Endothelial cell of umbilical vein (primary cell): Measurements from ENCODE around the gene SRSF3.
"Not testable (repeated sequence)": the region's sequence is repeated elsewhere in the genome, so short reads cannot be mapped to it uniquely, and the experiment has no call there.

ENCODE experiments used
- EZH2 ChIP-seq: IDR thresholded peaks from 2 replicates; pipeline ENCODE4 v1.6.1; 2012; ENCODE audit warnings: borderline replicate concordance, low read depth, mild to moderate bottlenecking, moderate library complexity, low read length, inconsistent platforms; ENCODE audit not compliant: severe bottlenecking
- FOS ChIP-seq: IDR thresholded peaks from 2 replicates; pipeline ENCODE4 v1.6.1; 2011; ENCODE audit warnings: mild to moderate bottlenecking, low read length, moderate library complexity, borderline replicate concordance; ENCODE audit not compliant: insufficient read depth
- GATA2 ChIP-seq: IDR thresholded peaks from 2 replicates; pipeline ENCODE4 v1.7.0; 2011; ENCODE audit warnings: low read depth, mild to moderate bottlenecking, moderate library complexity, mixed read lengths, low read length; ENCODE audit not compliant: insufficient read length, insufficient read depth
- JUN ChIP-seq: IDR thresholded peaks from 2 replicates; pipeline ENCODE4 v1.6.1; 2011; ENCODE audit warnings: borderline replicate concordance, low read depth; ENCODE audit not compliant: insufficient read length, insufficient read depth
- MYC ChIP-seq: IDR thresholded peaks from one replicate; pipeline ENCODE4 v1.6.1; 2011; ENCODE audit warnings: mild to moderate bottlenecking, low read depth, low read length
- POLR2A ChIP-seq: IDR thresholded peaks from 2 replicates; pipeline ENCODE4 v1.6.1; 2012; ENCODE audit warnings: low read depth, mild to moderate bottlenecking, control low read depth, low read length
- POLR2AphosphoS5 ChIP-seq: IDR thresholded peaks from 2 replicates; pipeline ENCODE4 v1.6.1; 2012; ENCODE audit warnings: low read depth, mild to moderate bottlenecking, control low read depth, low read length, moderate library complexity; ENCODE audit not compliant: insufficient read depth
- TF ChIP-seq, protein P1 (sequence below), 2 donors: IDR thresholded peaks; 1 replicate in 1 of 2; 2 replicates in 1 of 2; pipeline ENCODE4 v1.5.1; 2011; ENCODE audit warnings: low read length in 2 of 2, mild to moderate bottlenecking in 2 of 2, moderate library complexity in 2 of 2, control low read depth in 1 of 2, inconsistent platforms in 1 of 2, low read depth in 1 of 2; ENCODE audit not compliant: insufficient read depth in 1 of 2; ENCODE audit errors: extremely low read depth in 1 of 2
- TF ChIP-seq, protein P2 (sequence below): IDR thresholded peaks from 2 replicates; pipeline ENCODE4 v1.6.1; 2011; ENCODE audit not compliant: insufficient read depth, insufficient read length

DNA sequence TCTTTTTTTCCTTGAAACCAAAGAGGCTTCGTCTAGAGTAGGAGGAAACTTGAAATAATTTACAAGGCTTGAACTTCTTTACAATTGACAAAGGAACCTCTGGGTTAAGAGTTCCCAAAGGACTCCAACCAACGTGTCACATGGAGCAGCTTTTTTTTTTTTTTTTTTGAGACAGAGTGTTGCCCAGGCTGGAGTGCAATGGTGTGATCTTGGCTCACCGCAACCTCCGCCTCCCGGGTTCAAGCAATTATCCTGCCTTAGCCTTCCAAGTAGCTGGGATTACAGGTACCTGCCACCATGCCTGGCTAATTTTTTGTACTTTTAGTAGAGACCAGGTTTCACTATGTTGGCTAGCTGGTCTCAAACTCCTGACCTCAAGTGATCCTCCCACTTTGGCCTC is 60.3 kb downstream of the SRSF3 start:
- not testable (repeated sequence) for TF ChIP-seq EZH2, POLR2A, POLR2AphosphoS5, MYC, JUN, GATA2, FOS
- TF ChIP-seq, protein P1, sequence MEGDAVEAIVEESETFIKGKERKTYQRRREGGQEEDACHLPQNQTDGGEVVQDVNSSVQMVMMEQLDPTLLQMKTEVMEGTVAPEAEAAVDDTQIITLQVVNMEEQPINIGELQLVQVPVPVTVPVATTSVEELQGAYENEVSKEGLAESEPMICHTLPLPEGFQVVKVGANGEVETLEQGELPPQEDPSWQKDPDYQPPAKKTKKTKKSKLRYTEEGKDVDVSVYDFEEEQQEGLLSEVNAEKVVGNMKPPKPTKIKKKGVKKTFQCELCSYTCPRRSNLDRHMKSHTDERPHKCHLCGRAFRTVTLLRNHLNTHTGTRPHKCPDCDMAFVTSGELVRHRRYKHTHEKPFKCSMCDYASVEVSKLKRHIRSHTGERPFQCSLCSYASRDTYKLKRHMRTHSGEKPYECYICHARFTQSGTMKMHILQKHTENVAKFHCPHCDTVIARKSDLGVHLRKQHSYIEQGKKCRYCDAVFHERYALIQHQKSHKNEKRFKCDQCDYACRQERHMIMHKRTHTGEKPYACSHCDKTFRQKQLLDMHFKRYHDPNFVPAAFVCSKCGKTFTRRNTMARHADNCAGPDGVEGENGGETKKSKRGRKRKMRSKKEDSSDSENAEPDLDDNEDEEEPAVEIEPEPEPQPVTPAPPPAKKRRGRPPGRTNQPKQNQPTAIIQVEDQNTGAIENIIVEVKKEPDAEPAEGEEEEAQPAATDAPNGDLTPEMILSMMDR (IDR thresholded peaks at IDR 0.05; ENCODE audit: extremely low read depth in 1 of 2, insufficient read depth in 1 of 2, low read depth in 1 of 2, low read length in 2 of 2): not testable (repeated sequence)
- TF ChIP-seq, protein P2, sequence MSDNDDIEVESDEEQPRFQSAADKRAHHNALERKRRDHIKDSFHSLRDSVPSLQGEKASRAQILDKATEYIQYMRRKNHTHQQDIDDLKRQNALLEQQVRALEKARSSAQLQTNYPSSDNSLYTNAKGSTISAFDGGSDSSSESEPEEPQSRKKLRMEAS: not testable (repeated sequence)
